ENCODE data around the gene ASPSCR1. TPM values are rescaled to one million over a fixed set of nuclear protein-coding genes. Genes with fewer than 3 reads are reported as not detected.

ASPSCR1 gene
- total RNA-seq, 1 experiment from 2014 or later, result 51.0 TPM

- no peak for TF ChIP-seq ZNF274 (IDR thresholded peaks at IDR 0.05; ENCODE audit: low read depth, low read length)
- no peak for TF ChIP-seq RAD21 (IDR thresholded peaks at IDR 0.05; ENCODE audit: low read depth)
- no peak for TF ChIP-seq EGR1 (IDR thresholded peaks at IDR 0.05; ENCODE audit: low read depth)
Observed at GRCh38 chr17:82060614-82061013, 83.2 kb downstream of the ASPSCR1 start (continued).

GRCh38 chr17:82061047-82061925 is 83.9 kb downstream of the ASPSCR1 start:
- intact Hi-C loops (cut with micrococcal nuclease), result no loop called here
- no peaks in the 10 kb centered on the region for H3K27me3 ChIP-seq (ENCODE audit: insufficient read depth, low read length)
- no peaks in the 10 kb centered on the region for H3K9me3 ChIP-seq (ENCODE audit: control insufficient read depth in 1 of 2, insufficient read depth in 1 of 2, low read depth in 1 of 2, low read length in 2 of 2)
- no peak overlapping the region for H2AFZ ChIP-seq (ENCODE audit: low read depth, low read length, poor library complexity, severe bottlenecking)
- no peak overlapping the region for H3K4me3 ChIP-seq (replicated peaks in 1 of 2; ENCODE audit: low read depth in 1 of 2, low read length in 2 of 2)
- H3K4me1 ChIP-seq (ENCODE audit: control insufficient read depth in 1 of 2, insufficient read depth in 2 of 2, low read length in 2 of 2), result peaks cover 11 to 22% of the 10 kb centered on the region in 2 experiments; a peak in 3 of 4 replicates
- H4K20me1 ChIP-seq (ENCODE audit: insufficient read depth), result no peaks in the 10 kb centered on the region; the same call in 1 of the 2 replicates
- ChIA-PET CTCF (no interaction called here), RAD21 (ENCODE audit: low non-redundant PET in 1 of 2, low total read pairs in 2 of 2, uncharacterized antibody in 2 of 2, unreplicated experiment in 2 of 2) (no interaction called here), POLR2A (no interaction called here)
- ATAC-seq (no peak), DNase-seq (ENCODE audit: low read depth, low spot score) (no peak)
- H3K9me2 ChIP-seq (ENCODE audit: insufficient read depth), result no peaks in the 10 kb centered on the region
- no peak overlapping the region; the same call in 1 of the 2 replicates for H3K27ac ChIP-seq (ENCODE audit: low read depth, low read length)
- TF ChIP-seq RAD21 (IDR thresholded peaks at IDR 0.05; ENCODE audit: low read depth) (no peak), ELF1 (IDR thresholded peaks at IDR 0.05; ENCODE audit: borderline replicate concordance, low read depth) (no peak), SP1 (IDR thresholded peaks at IDR 0.05; ENCODE audit: low read depth) (no peak), ATF3 (IDR thresholded peaks at IDR 0.05) (no peak), CTCF (IDR thresholded peaks at IDR 0.05 in 2 of 3, conservative IDR thresholded peaks at IDR 0.05 in 1 of 3; ENCODE audit: borderline replicate concordance in 1 of 3, insufficient read depth in 1 of 3, low read depth in 2 of 3, low read length in 2 of 3) (no peak), EZH2 (IDR thresholded peaks at IDR 0.05) (no peak), POLR2AphosphoS5 (IDR thresholded peaks at IDR 0.05; ENCODE audit: low read depth, low read length) (no peak), CEBPB (IDR thresholded peaks at IDR 0.05; ENCODE audit: low read depth) (no peak), ZFX (IDR thresholded peaks at IDR 0.05) (no peak), EGR1 (IDR thresholded peaks at IDR 0.05; ENCODE audit: low read depth) (no peak), ZBTB33 (IDR thresholded peaks at IDR 0.05; ENCODE audit: extremely low read depth, insufficient replicate concordance, low read length) (no peak), SRF (IDR thresholded peaks at IDR 0.05; ENCODE audit: low read depth) (no peak), POLR2A (IDR thresholded peaks at IDR 0.05; ENCODE audit: borderline replicate concordance, extremely low read depth, insufficient read depth, insufficient read length) (no peak), TCF7L2 (IDR thresholded peaks at IDR 0.05; ENCODE audit: borderline replicate concordance, extremely low read depth, insufficient read depth, insufficient read length) (no peak), SIN3A (IDR thresholded peaks at IDR 0.05; ENCODE audit: low read depth) (no peak), FOSL1 (IDR thresholded peaks at IDR 0.05; ENCODE audit: low read depth) (no peak), EZH2phosphoT487 (IDR thresholded peaks at IDR 0.05; ENCODE audit: borderline replicate concordance) (no peak)
- peaks cover 35% of the 10 kb centered on the region for H3K79me2 ChIP-seq (ENCODE audit: insufficient read depth, low read length)
- no TSS peak for BruUV-seq (replicated peaks)
- H3K36me3 ChIP-seq (ENCODE audit: control insufficient read depth in 1 of 2, insufficient read depth in 2 of 2, low read length in 2 of 2), result peaks cover 18 to 75% of the 10 kb centered on the region in 2 experiments
- H3K9ac ChIP-seq (ENCODE audit: low read length), result no peak overlapping the region
- no peak overlapping the region for H3K4me2 ChIP-seq (ENCODE audit: low read length)

Data from HCT116 (cell line).